Measurements from ENCODE around the gene ANKH. TPM values are rescaled to one million over a fixed set of nuclear protein-coding genes. Genes with fewer than 3 reads are reported as not detected.

Gene ANKH
- total RNA-seq, 1 experiment from 2014 or later = 81.4 TPM

DNA sequence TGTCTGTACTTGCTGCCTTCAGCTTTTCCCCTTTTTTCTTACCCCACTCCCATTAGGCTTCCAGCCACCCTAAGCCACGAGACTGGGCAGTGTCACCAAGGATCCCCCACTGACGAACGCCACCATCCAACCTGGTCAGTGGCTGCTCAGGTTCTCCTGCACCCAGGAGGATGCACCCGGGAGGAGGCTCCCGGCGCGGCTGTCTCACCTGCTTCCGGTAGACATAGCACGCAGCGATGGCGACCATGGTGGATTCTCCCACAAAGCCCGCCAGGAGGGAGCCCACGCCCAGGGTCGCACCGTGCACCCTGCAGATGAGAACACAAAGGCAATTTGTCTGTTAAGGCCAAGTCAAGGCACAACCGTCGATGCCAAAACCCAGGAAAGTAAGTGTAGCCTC, 158.9 kb downstream of the ANKH start:
- no peak for TF ChIP-seq EZH2 (IDR thresholded peaks at IDR 0.05; ENCODE audit: low read depth)
- TF ChIP-seq, protein P1, sequence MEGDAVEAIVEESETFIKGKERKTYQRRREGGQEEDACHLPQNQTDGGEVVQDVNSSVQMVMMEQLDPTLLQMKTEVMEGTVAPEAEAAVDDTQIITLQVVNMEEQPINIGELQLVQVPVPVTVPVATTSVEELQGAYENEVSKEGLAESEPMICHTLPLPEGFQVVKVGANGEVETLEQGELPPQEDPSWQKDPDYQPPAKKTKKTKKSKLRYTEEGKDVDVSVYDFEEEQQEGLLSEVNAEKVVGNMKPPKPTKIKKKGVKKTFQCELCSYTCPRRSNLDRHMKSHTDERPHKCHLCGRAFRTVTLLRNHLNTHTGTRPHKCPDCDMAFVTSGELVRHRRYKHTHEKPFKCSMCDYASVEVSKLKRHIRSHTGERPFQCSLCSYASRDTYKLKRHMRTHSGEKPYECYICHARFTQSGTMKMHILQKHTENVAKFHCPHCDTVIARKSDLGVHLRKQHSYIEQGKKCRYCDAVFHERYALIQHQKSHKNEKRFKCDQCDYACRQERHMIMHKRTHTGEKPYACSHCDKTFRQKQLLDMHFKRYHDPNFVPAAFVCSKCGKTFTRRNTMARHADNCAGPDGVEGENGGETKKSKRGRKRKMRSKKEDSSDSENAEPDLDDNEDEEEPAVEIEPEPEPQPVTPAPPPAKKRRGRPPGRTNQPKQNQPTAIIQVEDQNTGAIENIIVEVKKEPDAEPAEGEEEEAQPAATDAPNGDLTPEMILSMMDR (conservative IDR thresholded peaks at IDR 0.05) = no peak
- POLR2A ChIA-PET (ENCODE audit: unreplicated experiment) = interaction anchor here (0.7 kb wide), 1 partner anchor 97 kb away, joined by 4 read pairs; no protein-coding TSS in a partner anchor
- Histone ChIP-seq H3K4me2 (no peak overlapping the region), H3K79me2 (ENCODE audit: low read depth) (no peaks in the 10 kb centered on the region), H3K27ac (no peak overlapping the region), H4K20me1 (ENCODE audit: insufficient read depth) (no peaks in the 10 kb centered on the region), H3K27me3 (ENCODE audit: insufficient read depth, low read depth) (no peaks in the 10 kb centered on the region), H3F3A (ENCODE audit: insufficient read depth, low read depth) (no peaks in the 10 kb centered on the region), H3K4me1 (replicated peaks; ENCODE audit: insufficient read depth) (no peaks in the 10 kb centered on the region), H3K9me3 (ENCODE audit: insufficient read depth, low read depth) (no peaks in the 10 kb centered on the region), H3K9me2 (ENCODE audit: insufficient read depth) (no peaks in the 10 kb centered on the region), H2AFZ (no peak overlapping the region), H3K36me3 (ENCODE audit: low read depth) (peaks cover 13% of the 10 kb centered on the region; the same call in 1 of the 2 replicates), H3K4me3 (no peak overlapping the region)
- CTCF ChIA-PET = no interaction called here
- BruUV-seq (replicated peaks) = no TSS peak
- intact Hi-C loops (cut with micrococcal nuclease; ENCODE audit: unreplicated experiment) = no loop called here
- no peak for DNase-seq

- Histone ChIP-seq H3K4me3 (no peak overlapping the region), H3K27me3 (ENCODE audit: insufficient read depth, low read depth) (no peaks in the 10 kb centered on the region), H3K4me2 (no peak overlapping the region), H3K9me3 (ENCODE audit: insufficient read depth, low read depth) (no peaks in the 10 kb centered on the region), H2AFZ (no peak overlapping the region), H3K4me1 (replicated peaks; ENCODE audit: insufficient read depth) (no peaks in the 10 kb centered on the region), H4K20me1 (ENCODE audit: insufficient read depth) (no peaks in the 10 kb centered on the region), H3F3A (ENCODE audit: insufficient read depth, low read depth) (no peaks in the 10 kb centered on the region), H3K27ac (no peak overlapping the region), H3K79me2 (ENCODE audit: low read depth) (no peaks in the 10 kb centered on the region), H3K9me2 (ENCODE audit: insufficient read depth) (no peaks in the 10 kb centered on the region), H3K36me3 (ENCODE audit: low read depth) (peaks cover 13% of the 10 kb centered on the region; the same call in 1 of the 2 replicates)
- CTCF ChIA-PET = no interaction called here
- DNase-seq = no peak
- intact Hi-C loops (cut with micrococcal nuclease; ENCODE audit: unreplicated experiment) = no loop called here
- BruUV-seq (replicated peaks) = no TSS peak
- no peak for TF ChIP-seq EZH2 (IDR thresholded peaks at IDR 0.05; ENCODE audit: low read depth)
- TF ChIP-seq, protein P1 (conservative IDR thresholded peaks at IDR 0.05) = no peak
- POLR2A ChIA-PET (ENCODE audit: unreplicated experiment) = interaction anchor here (0.5 kb wide), 1 partner anchor 58 kb away, joined by 3 read pairs; no protein-coding TSS in a partner anchor
Measured at GRCh38 chr5:14712131-14712530, 159.4 kb downstream of the ANKH start.

- H3K36me3 ChIP-seq (ENCODE audit: low read depth) = peaks cover 13% of the 10 kb centered on the region; the same call in 1 of the 2 replicates
- BruUV-seq (replicated peaks) = TSS peak; percentile 19
Measured at GRCh38 chr5:14710313-14710994, 161.1 kb downstream of the ANKH start.

More at GRCh38 chr5:14710313-14710994, 161.1 kb downstream of the ANKH start:
- CTCF ChIA-PET = no interaction called here
- Histone ChIP-seq H3K4me2 (no peak overlapping the region), H3K27me3 (ENCODE audit: insufficient read depth, low read depth) (no peaks in the 10 kb centered on the region), H4K20me1 (ENCODE audit: insufficient read depth) (no peaks in the 10 kb centered on the region), H3K4me3 (no peak overlapping the region), H3K79me2 (ENCODE audit: low read depth) (no peaks in the 10 kb centered on the region), H3K27ac (no peak overlapping the region), H3F3A (ENCODE audit: insufficient read depth, low read depth) (0 out of 2 replicates have a peak, but pooled peaks cover 3% of the 10 kb centered on the region), H3K9me3 (ENCODE audit: insufficient read depth, low read depth) (no peaks in the 10 kb centered on the region), H2AFZ (no peak overlapping the region), H3K4me1 (replicated peaks; ENCODE audit: insufficient read depth) (no peaks in the 10 kb centered on the region), H3K9me2 (ENCODE audit: insufficient read depth) (no peaks in the 10 kb centered on the region)
- TF ChIP-seq, protein P1 (conservative IDR thresholded peaks at IDR 0.05) = no peak
- no peak for TF ChIP-seq EZH2 (IDR thresholded peaks at IDR 0.05; ENCODE audit: low read depth)
- intact Hi-C loops (cut with micrococcal nuclease; ENCODE audit: unreplicated experiment) = no loop called here
- DNase-seq = no peak
- POLR2A ChIA-PET (ENCODE audit: unreplicated experiment) = interaction anchor here (0.8 kb wide), 1 partner anchor 53 kb away, joined by 7 read pairs; no protein-coding TSS in a partner anchor
